Sigmoid colon (tissue), 7 donors: ENCODE measurements around the gene SLC5A9. TPM values are rescaled to one million over a fixed set of nuclear protein-coding genes. Genes with fewer than 3 reads are reported as not detected.

Experiments
- DNase-seq: peaks from one replicate; pipeline ENCODE4 v3.0.0-alpha.2; 2019
- H3K27ac ChIP-seq, 4 donors: fragments of 200-600 bp; sonication (generic); one replicate each; pipeline ENCODE4 v1.5.1; 2016 to 2019; ENCODE audit warnings: mild to moderate bottlenecking in 1 of 4
- H3K27me3 ChIP-seq, 3 donors: fragments of 200-600 bp; sonication (generic); one replicate each; pipeline ENCODE4 v1.5.1; 2019; ENCODE audit warnings: mild to moderate bottlenecking in 1 of 3
- H3K36me3 ChIP-seq, 4 donors: fragments of 200-600 bp; sonication (generic); one replicate each; pipeline ENCODE4 v1.5.1; 2016 to 2019
- H3K4me1 ChIP-seq, 4 donors: fragments of 200-600 bp; sonication (generic); one replicate each; pipeline ENCODE4 v1.5.1; 2017 to 2019
- H3K4me3 ChIP-seq, 4 donors: fragments of 200-600 bp; sonication (generic); one replicate each; pipeline ENCODE4 v1.5.1; 2017 to 2019; ENCODE audit warnings: mild to moderate bottlenecking in 2 of 4, moderate library complexity in 1 of 4
- H3K9me3 ChIP-seq, 4 donors: fragments of 200-600 bp in 3 of 4; sonication (generic) in 3 of 4; one replicate each; pipeline versions ENCODE4 v1.5.1 to v1.6.1; 2013 to 2019
- EP300 ChIP-seq, 4 donors: sonication (generic); formaldehyde crosslinking; IDR thresholded peaks; one replicate each; pipeline ENCODE4 v1.6.1; 2017; ENCODE audit warnings: antibody characterized with exemption in 4 of 4
- POLR2A ChIP-seq, 2 donors: fragments of 450-650 bp; IDR thresholded peaks; one replicate each; pipeline ENCODE4 v1.6.1; 2016; ENCODE audit warnings: antibody characterized with exemption in 2 of 2, mild to moderate bottlenecking in 2 of 2, moderate library complexity in 2 of 2
- POLR2AphosphoS5 ChIP-seq, 4 donors: sonication (generic); formaldehyde crosslinking; IDR thresholded peaks; one replicate each; pipeline ENCODE4 v1.6.1; 2017; ENCODE audit warnings: antibody characterized with exemption in 4 of 4
- WGBS, 2 donors: extraction: QIAGEN DNeasy Blood & Tissue Kit; methylation state at CpG; one replicate each; pipeline ENCODE4 v1.1.7; 2013; 5-methylcytosine and 5-hydroxymethylcytosine counted together
- intact Hi-C: fragments of 100-400 bp; cut with DNase I; formaldehyde crosslinking; loops from one replicate; pipeline ENCODE4 v1.15.1; 2023
- polyA plus RNA-seq, 3 donors: library from polyadenylated mRNA; stranded (reverse); fragments of 200-250 nt; gene quantifications; one replicate each; pipeline ENCODE4 v1.2.3, GENCODE V29; 2013
- total RNA-seq, 4 donors: library from RNA; depleted of rRNA; stranded (reverse); fragments of >200 nt; gene quantifications; one replicate each; pipeline ENCODE4 v1.1.0, GENCODE V29; 2016
- TF ChIP-seq, protein P1 (sequence below), 4 experiments: fragments of 450-650 bp in 3 of 4; fragments of 200-600 bp in 1 of 4; IDR thresholded peaks; one replicate each; pipeline ENCODE4 v1.5.1; 2016 to 2019; ENCODE audit warnings: antibody characterized with exemption in 4 of 4, mild to moderate bottlenecking in 3 of 4, moderate library complexity in 2 of 4
- donor health status: healthy with polysubstance abuse.
- donor health status: Bipolar disorder and iron deficiency.
- donor health status: healthy.

Gene SLC5A9
- total and polyA plus RNA-seq, 7 donors = 0.69 to 1.5 TPM; not detected in 5

- Histone ChIP-seq H3K4me1 (no peaks in the 10 kb centered on the region), H3K27me3 (no peaks in the 10 kb centered on the region), H3K36me3 (no peaks in the 10 kb centered on the region), H3K27ac (no peak overlapping the region), H3K9me3 (no peaks in the 10 kb centered on the region), H3K4me3 (no peak overlapping the region)
- WGBS, 2 donors = 88 to 89% methylated on average over 4 of the region's 4 CpGs
- DNase-seq = no peak
- intact Hi-C loops = no loop called here
- TF ChIP-seq POLR2AphosphoS5 (IDR thresholded peaks at IDR 0.05) = no peak
- TF ChIP-seq, protein P1, sequence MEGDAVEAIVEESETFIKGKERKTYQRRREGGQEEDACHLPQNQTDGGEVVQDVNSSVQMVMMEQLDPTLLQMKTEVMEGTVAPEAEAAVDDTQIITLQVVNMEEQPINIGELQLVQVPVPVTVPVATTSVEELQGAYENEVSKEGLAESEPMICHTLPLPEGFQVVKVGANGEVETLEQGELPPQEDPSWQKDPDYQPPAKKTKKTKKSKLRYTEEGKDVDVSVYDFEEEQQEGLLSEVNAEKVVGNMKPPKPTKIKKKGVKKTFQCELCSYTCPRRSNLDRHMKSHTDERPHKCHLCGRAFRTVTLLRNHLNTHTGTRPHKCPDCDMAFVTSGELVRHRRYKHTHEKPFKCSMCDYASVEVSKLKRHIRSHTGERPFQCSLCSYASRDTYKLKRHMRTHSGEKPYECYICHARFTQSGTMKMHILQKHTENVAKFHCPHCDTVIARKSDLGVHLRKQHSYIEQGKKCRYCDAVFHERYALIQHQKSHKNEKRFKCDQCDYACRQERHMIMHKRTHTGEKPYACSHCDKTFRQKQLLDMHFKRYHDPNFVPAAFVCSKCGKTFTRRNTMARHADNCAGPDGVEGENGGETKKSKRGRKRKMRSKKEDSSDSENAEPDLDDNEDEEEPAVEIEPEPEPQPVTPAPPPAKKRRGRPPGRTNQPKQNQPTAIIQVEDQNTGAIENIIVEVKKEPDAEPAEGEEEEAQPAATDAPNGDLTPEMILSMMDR (IDR thresholded peaks at IDR 0.05) = peak in 3 of 4 experiments; percentile 22 to 52 (median 43)
These were observed 14.4 kb downstream of the SLC5A9 start for GRCh38 chr1:48236716-48237470.

DNA sequence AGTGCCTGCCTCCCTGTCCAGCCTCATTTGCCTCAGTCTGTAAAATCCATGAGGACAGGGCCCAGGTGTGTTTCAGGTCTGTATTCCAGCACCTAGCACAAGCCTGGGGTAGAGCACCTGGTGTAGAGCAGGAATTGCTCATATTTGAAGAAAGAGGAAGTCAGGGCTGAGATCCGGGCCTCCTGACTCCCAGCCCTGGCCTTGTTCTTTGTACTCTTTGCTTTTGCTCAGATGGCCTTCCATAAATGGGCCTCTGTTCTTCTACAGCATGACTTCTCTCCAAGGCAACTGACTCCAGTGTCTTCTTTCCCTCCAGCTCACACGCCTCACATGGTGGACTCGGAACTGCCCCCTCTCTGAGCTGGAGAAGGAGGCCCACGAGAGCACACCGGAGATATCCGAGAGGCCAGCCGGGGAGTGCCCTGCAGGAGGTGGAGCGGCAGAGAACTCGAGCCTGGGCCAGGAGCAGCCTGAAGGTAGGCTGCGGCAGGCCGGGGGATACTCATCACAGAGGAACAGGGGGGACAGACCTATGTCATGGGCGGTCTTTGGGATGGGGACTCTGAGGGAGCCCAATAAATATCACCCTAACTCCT lies 19.7 kb downstream of the SLC5A9 start:
- H3K4me3 ChIP-seq = no peak overlapping the region
- H3K36me3 ChIP-seq = no peaks in the 10 kb centered on the region
- no peak overlapping the region for H3K27ac ChIP-seq
- no peak for DNase-seq
- no peaks in the 10 kb centered on the region for H3K9me3 ChIP-seq
- H3K4me1 ChIP-seq = no peaks in the 10 kb centered on the region
- TF ChIP-seq POLR2AphosphoS5 (IDR thresholded peaks at IDR 0.05) (no peak), POLR2A (IDR thresholded peaks at IDR 0.05) (no peak), EP300 (IDR thresholded peaks at IDR 0.05) (no peak)
- TF ChIP-seq, protein P1 (IDR thresholded peaks at IDR 0.05) = no peak
- WGBS, 2 donors = 86 to 88% methylated on average over 12 of the region's 12 CpGs
- intact Hi-C loops = no loop called here
- no peaks in the 10 kb centered on the region for H3K27me3 ChIP-seq

GRCh38 chr1:48245106-48245505 lies 22.6 kb downstream of the SLC5A9 start:
- Histone ChIP-seq H3K36me3 (no peaks in the 10 kb centered on the region), H3K4me3 (no peak overlapping the region), H3K27me3 (no peaks in the 10 kb centered on the region), H3K9me3 (no peaks in the 10 kb centered on the region), H3K27ac (no peak overlapping the region), H3K4me1 (no peaks in the 10 kb centered on the region)
- 28 to 68% methylated on average over 2 of the region's 2 CpGs for WGBS, 2 donors
- no peak for DNase-seq
- TF ChIP-seq, protein P1 (IDR thresholded peaks at IDR 0.05) = no peak
- TF ChIP-seq EP300 (IDR thresholded peaks at IDR 0.05) = peak in 1 of 4 donors; percentile 16
- intact Hi-C loops = no loop called here

DNA sequence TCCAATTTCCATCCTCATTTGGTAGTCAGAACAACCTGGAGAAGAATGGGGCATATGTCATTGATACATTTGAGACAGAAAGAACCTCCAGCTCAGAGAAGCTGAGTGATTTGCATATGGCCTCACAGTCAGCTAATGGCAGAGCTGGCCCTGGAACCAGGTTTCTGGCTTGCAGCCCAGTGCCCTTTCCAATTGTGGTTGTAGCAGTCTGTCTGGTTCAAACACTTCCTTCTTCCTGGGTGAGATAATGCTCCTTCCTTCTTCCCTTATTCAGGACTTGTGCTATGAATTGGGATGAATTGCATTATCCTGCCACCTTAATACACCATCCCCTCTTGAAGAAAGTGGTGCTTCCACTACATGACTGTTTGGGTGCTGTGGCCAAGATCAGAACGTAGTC lies 24.2 kb downstream of the SLC5A9 start:
- no peak for DNase-seq
- 55 to 57% methylated on average over 1 of the region's 1 CpG for WGBS, 2 donors
- intact Hi-C loops = no loop called here
- Histone ChIP-seq H3K9me3 (no peaks in the 10 kb centered on the region), H3K4me1 (no peaks in the 10 kb centered on the region), H3K27ac (no peak overlapping the region), H3K27me3 (no peaks in the 10 kb centered on the region), H3K36me3 (no peaks in the 10 kb centered on the region), H3K4me3 (no peak overlapping the region)
- no peak for TF ChIP-seq POLR2A (IDR thresholded peaks at IDR 0.05)
- TF ChIP-seq EP300 (IDR thresholded peaks at IDR 0.05) = no peak
- no peak for TF ChIP-seq POLR2AphosphoS5 (IDR thresholded peaks at IDR 0.05)
- TF ChIP-seq, protein P1 (IDR thresholded peaks at IDR 0.05) = no peak
